Measurements from ENCODE around the gene APBA1. TPM values are rescaled to one million over a fixed set of nuclear protein-coding genes. Genes with fewer than 3 reads are reported as not detected.

APBA1 gene
- total and polyA plus RNA-seq, 2 of the 4 experiments (the other 2 are of a cell fraction): 3.8 to 5.1 TPM

DNA sequence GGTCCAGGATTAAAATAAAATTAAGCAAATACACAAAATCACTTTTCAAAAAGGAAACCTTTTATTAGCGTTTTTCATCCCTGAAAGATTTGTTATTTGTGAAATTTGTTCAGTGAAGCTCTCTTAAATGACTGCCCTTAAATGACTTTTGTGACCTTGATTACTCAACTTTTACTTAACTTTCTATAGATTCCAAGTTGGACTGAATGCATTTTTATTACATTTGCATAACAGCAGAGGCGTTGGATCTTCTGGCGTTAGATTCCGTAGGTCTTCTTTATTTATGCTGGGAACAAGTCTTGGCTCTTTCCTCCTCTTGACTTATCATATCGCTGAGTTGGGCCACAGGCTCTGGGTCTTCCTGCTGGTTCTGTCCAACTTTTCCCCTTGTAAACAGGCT, 78.4 kb downstream of the APBA1 start:
- Histone ChIP-seq H2BK120ac (ENCODE audit: low read depth, low read length) (no peak overlapping the region), H3K9me1 (ENCODE audit: insufficient read depth, low read length) (no peaks in the 10 kb centered on the region), H4K91ac (ENCODE audit: insufficient read depth, low read depth, low read length) (no peak overlapping the region), H3K23ac (ENCODE audit: low read depth, low read length) (no peak overlapping the region), H2BK5ac (ENCODE audit: low read depth, low read length, poor library complexity, severe bottlenecking) (no peak overlapping the region), H4K5ac (ENCODE audit: low read depth, low read length) (no peak overlapping the region), H3K79me1 (ENCODE audit: low read depth in 1 of 2, low read length in 2 of 2) (no peaks in the 10 kb centered on the region), H2BK15ac (ENCODE audit: low read depth, low read length) (no peak overlapping the region), H3K18ac (ENCODE audit: low read depth, low read length) (no peak overlapping the region), H3K4me2 (ENCODE audit: low read depth, low read length) (no peak overlapping the region), H3K9ac (ENCODE audit: low read depth, low read length) (no peak overlapping the region), H2AK5ac (ENCODE audit: low read depth, low read length) (no peak overlapping the region), H4K20me1 (ENCODE audit: insufficient read depth, low read length) (no peaks in the 10 kb centered on the region), H3K27ac (ENCODE audit: insufficient read depth, low read length) (no peak overlapping the region), H3K14ac (replicated peaks; ENCODE audit: low read depth, low read length) (no peak overlapping the region), H2AFZ (replicated peaks; ENCODE audit: low read length, poor library complexity) (no peak overlapping the region), H3K4ac (ENCODE audit: low read depth, low read length) (no peak overlapping the region), H3K56ac (ENCODE audit: extremely low read depth, insufficient read depth, low read length) (no peak overlapping the region), H2BK20ac (ENCODE audit: low read depth, low read length) (no peak overlapping the region), H3K27me3 (ENCODE audit: control insufficient read depth, insufficient read depth, low read length) (no peaks in the 10 kb centered on the region), H3K4me3 (ENCODE audit: insufficient read depth, low read depth, low read length) (no peak overlapping the region), H3K36me3 (ENCODE audit: control insufficient read depth, insufficient read depth, low read length) (no peaks in the 10 kb centered on the region), H2AK9ac (replicated peaks; ENCODE audit: low read depth, low read length, poor library complexity) (no peak overlapping the region), H3K4me1 (ENCODE audit: control insufficient read depth, insufficient read depth, low read length) (no peaks in the 10 kb centered on the region), H4K8ac (ENCODE audit: low read depth in 2 of 2, low read length in 2 of 2) (no peak overlapping the region), H3K9me3 (ENCODE audit: control insufficient read depth, insufficient read depth, low read length) (no peaks in the 10 kb centered on the region)
- WGBS, 2 experiments (ENCODE audit: extremely low coverage in 2 of 2, insufficient read length in 1 of 2): 81% methylated on average over 3 of the region's 5 CpGs; no CpG with 5 or more reads in 1 of the 2 experiments
- intact Hi-C loops (cut with micrococcal nuclease) (no loop called here), in situ Hi-C loops (cut with MboI; ENCODE audit: low sequenced_read_pairs) (no loop called here), dilution Hi-C loops (cut with HindIII; ENCODE audit: low sequenced_read_pairs, unreplicated experiment) (no loop called here)
- CTCF ChIA-PET: no interaction called here
- DNase-seq: no peak
- ATAC-seq (ENCODE audit: low read depth): no peak
- TF ChIP-seq FOS (IDR thresholded peaks at IDR 0.05; ENCODE audit: low read depth, low read length) (no peak), RFX5 (IDR thresholded peaks at IDR 0.05; ENCODE audit: low read depth, low read length) (no peak), BHLHE40 (IDR thresholded peaks at IDR 0.05; ENCODE audit: low read depth, low read length) (no peak), MXI1 (IDR thresholded peaks at IDR 0.05; ENCODE audit: borderline replicate concordance, low read depth, low read length) (no peak), SMC3 (IDR thresholded peaks at IDR 0.05; ENCODE audit: low read depth, low read length) (no peak)
- TF ChIP-seq, protein P1, sequence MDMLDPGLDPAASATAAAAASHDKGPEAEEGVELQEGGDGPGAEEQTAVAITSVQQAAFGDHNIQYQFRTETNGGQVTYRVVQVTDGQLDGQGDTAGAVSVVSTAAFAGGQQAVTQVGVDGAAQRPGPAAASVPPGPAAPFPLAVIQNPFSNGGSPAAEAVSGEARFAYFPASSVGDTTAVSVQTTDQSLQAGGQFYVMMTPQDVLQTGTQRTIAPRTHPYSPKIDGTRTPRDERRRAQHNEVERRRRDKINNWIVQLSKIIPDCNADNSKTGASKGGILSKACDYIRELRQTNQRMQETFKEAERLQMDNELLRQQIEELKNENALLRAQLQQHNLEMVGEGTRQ (IDR thresholded peaks at IDR 0.05; ENCODE audit: low read depth, low read length): no peak
- TF ChIP-seq, protein P2, sequence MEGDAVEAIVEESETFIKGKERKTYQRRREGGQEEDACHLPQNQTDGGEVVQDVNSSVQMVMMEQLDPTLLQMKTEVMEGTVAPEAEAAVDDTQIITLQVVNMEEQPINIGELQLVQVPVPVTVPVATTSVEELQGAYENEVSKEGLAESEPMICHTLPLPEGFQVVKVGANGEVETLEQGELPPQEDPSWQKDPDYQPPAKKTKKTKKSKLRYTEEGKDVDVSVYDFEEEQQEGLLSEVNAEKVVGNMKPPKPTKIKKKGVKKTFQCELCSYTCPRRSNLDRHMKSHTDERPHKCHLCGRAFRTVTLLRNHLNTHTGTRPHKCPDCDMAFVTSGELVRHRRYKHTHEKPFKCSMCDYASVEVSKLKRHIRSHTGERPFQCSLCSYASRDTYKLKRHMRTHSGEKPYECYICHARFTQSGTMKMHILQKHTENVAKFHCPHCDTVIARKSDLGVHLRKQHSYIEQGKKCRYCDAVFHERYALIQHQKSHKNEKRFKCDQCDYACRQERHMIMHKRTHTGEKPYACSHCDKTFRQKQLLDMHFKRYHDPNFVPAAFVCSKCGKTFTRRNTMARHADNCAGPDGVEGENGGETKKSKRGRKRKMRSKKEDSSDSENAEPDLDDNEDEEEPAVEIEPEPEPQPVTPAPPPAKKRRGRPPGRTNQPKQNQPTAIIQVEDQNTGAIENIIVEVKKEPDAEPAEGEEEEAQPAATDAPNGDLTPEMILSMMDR (conservative IDR thresholded peaks at IDR 0.05; ENCODE audit: low read depth, low read length): no peak
- BruUV-seq (replicated peaks): no TSS peak
- POLR2A ChIA-PET (ENCODE audit: unreplicated experiment): no interaction called here

Measured in IMR-90 (cell line).